HepG2 (cell line): ENCODE results near the gene SHTN1. TPM values are rescaled to one million over a fixed set of nuclear protein-coding genes. Genes with fewer than 3 reads are reported as not detected.
A peak's percentile ranks its signal among the peaks of the same experiment; 100 is the strongest.

Source experiments
- ATAC-seq: fragments of 200-7000 bp; cut with Tn5 transposase; 3 replicates; pipeline ENCODE4 v1.9.1; 2020; ENCODE audit warnings: mild to moderate bottlenecking, moderate library complexity
- BruUV-seq: library from RNA; stranded (reverse); fragments of 400-500 nt; replicated peaks from 2 replicates; lab custom pipeline; 2021; lab: Mats Ljungman, UMichigan
- CTCF ChIA-PET: fragments of 300-600 bp; formaldehyde crosslinking; extraction: SDS; loops from one replicate; lab custom pipeline; 2021; ENCODE audit warnings: low total read pairs, inconsistent platforms, low intra/inter-chr PET ratio; lab: Yijun Ruan, JAX
- POLR2A ChIA-PET: fragments of 350-600 bp; sonication (Branson Sonifier 250); formaldehyde crosslinking; loops from one replicate; lab custom pipeline; 2020; ENCODE audit warnings: antibody characterized with exemption, inconsistent platforms; lab: Yijun Ruan, JAX
- DNase-seq: peaks from one replicate; pipeline ENCODE4 v3.0.0-alpha.2; 2015; ENCODE audit warnings: low spot score
- FAIRE-seq: peaks from 3 replicates; lab custom pipeline; 2011; peaks lifted over from hg19 to GRCh38; lab: Jason Lieb, UNC
- H2AFZ ChIP-seq: one replicate; pipeline ENCODE4 v1.6.1; 2011; ENCODE audit warnings: low read length, inconsistent platforms
- H3K27ac ChIP-seq: fragments of 300-600 bp; 3 replicates; pipeline ENCODE4 v1.8.0; 2011; ENCODE audit warnings: mixed run types, mild to moderate bottlenecking, mixed read lengths, low read length, inconsistent platforms; ENCODE audit not compliant: insufficient read depth; ENCODE audit errors: extremely low read length
- H3K27me3 ChIP-seq, 2 experiments: fragments of 200-600 bp in 1 of 2; 2 replicates in 1 of 2; 3 replicates in 1 of 2; pipeline versions ENCODE4 v1.6.0 to v1.8.0; 2011; ENCODE audit warnings: low read length in 2 of 2, mild to moderate bottlenecking in 2 of 2, moderate library complexity in 2 of 2, inconsistent platforms in 1 of 2; ENCODE audit not compliant: insufficient read depth in 2 of 2, control insufficient read depth in 1 of 2
- H3K36me3 ChIP-seq, 2 experiments: fragments of 200-600 bp in 1 of 2; replicated peaks in 1 of 2; 2 replicates in 1 of 2; 3 replicates in 1 of 2; pipeline versions ENCODE4 v1.5.1 to v1.8.0; 2011; ENCODE audit warnings: low read length in 2 of 2, inconsistent platforms in 1 of 2; ENCODE audit not compliant: insufficient read depth in 2 of 2, control insufficient read depth in 1 of 2
- H3K4me1 ChIP-seq: 2 replicates; pipeline ENCODE4 v1.5.1; 2012; ENCODE audit warnings: low read length, inconsistent platforms; ENCODE audit not compliant: insufficient read depth
- H3K4me2 ChIP-seq: 2 replicates; pipeline ENCODE4 v1.6.0; 2011; ENCODE audit warnings: low read depth, low read length, inconsistent platforms
- H3K4me3 ChIP-seq, 3 experiments: fragments of 200-600 bp in 1 of 3; sonication (generic), shearing (Covaris generic) in 1 of 3; replicated peaks in 1 of 3; 2 replicates each; pipeline ENCODE4 v1.5.1; 2011 to 2016; ENCODE audit warnings: low read length in 3 of 3, inconsistent platforms in 2 of 3, low read depth in 2 of 3, mild to moderate bottlenecking in 2 of 3, control low read depth in 1 of 3, mixed read lengths in 1 of 3; ENCODE audit not compliant: insufficient read depth in 1 of 3
- H3K79me2 ChIP-seq: one replicate; pipeline ENCODE4 v1.6.1; 2011; ENCODE audit warnings: low read length, inconsistent platforms; ENCODE audit not compliant: insufficient read depth
- H3K9ac ChIP-seq: 2 replicates; pipeline ENCODE4 v1.6.0; 2011; ENCODE audit warnings: mild to moderate bottlenecking, low read depth, low read length, inconsistent platforms; ENCODE audit not compliant: insufficient read depth
- H3K9me3 ChIP-seq: 2 replicates; pipeline ENCODE4 v1.5.1; 2012; ENCODE audit warnings: mild to moderate bottlenecking, low read length
- H4K20me1 ChIP-seq: 2 replicates; pipeline ENCODE4 v1.6.0; 2011; ENCODE audit warnings: inconsistent platforms, mild to moderate bottlenecking, low read length, moderate library complexity; ENCODE audit not compliant: insufficient read depth
- CCDC6 ChIP-seq: sonication (generic); formaldehyde crosslinking; IDR thresholded peaks from 2 replicates; pipeline ENCODE4 v1.8.1; 2022; ENCODE audit warnings: mild to moderate bottlenecking, missing genetic modification reagents, moderate library complexity
- CREBL2 ChIP-seq: sonication (generic); formaldehyde crosslinking; IDR thresholded peaks from 2 replicates; pipeline ENCODE4 v1.8.1; 2023; ENCODE audit warnings: missing genetic modification reagents, mild to moderate bottlenecking, borderline replicate concordance
- FOXJ3 ChIP-seq: sonication (generic); formaldehyde crosslinking; IDR thresholded peaks from 2 replicates; pipeline ENCODE4 v1.4.0; 2020; ENCODE audit warnings: missing genetic modification reagents, mild to moderate bottlenecking, borderline replicate concordance
- GATAD1 ChIP-seq: IDR thresholded peaks from 2 replicates; pipeline ENCODE4 v1.6.1; 2016; ENCODE audit warnings: missing genetic modification reagents, missing compliant biosample characterization
- GLI4 ChIP-seq: sonication (generic); formaldehyde crosslinking; IDR thresholded peaks from 2 replicates; pipeline ENCODE4 v1.5.1; 2020; ENCODE audit warnings: missing genetic modification reagents, mild to moderate bottlenecking, moderate library complexity, borderline replicate concordance
- KDM3A ChIP-seq: IDR thresholded peaks from 2 replicates; pipeline ENCODE4 v1.6.1; 2018; ENCODE audit warnings: low read depth, missing compliant biosample characterization
- MAFK ChIP-seq, 2 experiments: IDR thresholded peaks in 1 of 2; conservative IDR thresholded peaks in 1 of 2; 2 replicates each; pipeline ENCODE4 v1.6.1; 2011; ENCODE audit warnings: improper control_type of control experiment in 2 of 2, low read length in 2 of 2
- MXD4 ChIP-seq: IDR thresholded peaks from 2 replicates; pipeline ENCODE4 v1.6.1; 2016; ENCODE audit warnings: mild to moderate bottlenecking, missing biosample characterization, missing genetic modification reagents
- PITX1 ChIP-seq: sonication (generic); formaldehyde crosslinking; IDR thresholded peaks from 2 replicates; pipeline ENCODE4 v1.5.1; 2020; ENCODE audit warnings: mild to moderate bottlenecking, missing genetic modification reagents
- REL ChIP-seq: sonication (generic); formaldehyde crosslinking; conservative IDR thresholded peaks from 2 replicates; pipeline ENCODE4 v1.8.0; 2022; ENCODE audit warnings: mild to moderate bottlenecking, missing genetic modification reagents, moderate library complexity
- SIX1 ChIP-seq: sonication (generic); formaldehyde crosslinking; IDR thresholded peaks from 2 replicates; pipeline ENCODE4 v1.4.0; 2020; ENCODE audit warnings: missing genetic modification reagents, borderline replicate concordance
- STAT5B ChIP-seq: sonication (generic); formaldehyde crosslinking; IDR thresholded peaks from 2 replicates; pipeline ENCODE4 v1.4.0; 2020; ENCODE audit warnings: missing genetic modification reagents
- ZFP82 ChIP-seq: sonication (generic); formaldehyde crosslinking; IDR thresholded peaks from 2 replicates; pipeline ENCODE4 v1.5.1; 2020; ENCODE audit warnings: mild to moderate bottlenecking, missing genetic modification reagents, borderline replicate concordance
- ZFY ChIP-seq: sonication (generic); formaldehyde crosslinking; IDR thresholded peaks from 2 replicates; pipeline ENCODE4 v1.4.0; 2020; ENCODE audit warnings: missing genetic modification reagents
- ZFYVE20 ChIP-seq: sonication (generic); formaldehyde crosslinking; IDR thresholded peaks from 2 replicates; pipeline ENCODE4 v1.8.0; 2023; ENCODE audit warnings: low read depth, mild to moderate bottlenecking, moderate library complexity, missing genetic modification reagents, borderline replicate concordance
- ZNF274 ChIP-seq: sonication (generic); formaldehyde crosslinking; IDR thresholded peaks from 2 replicates; pipeline ENCODE4 v1.5.1; 2020; ENCODE audit warnings: mild to moderate bottlenecking, missing genetic modification reagents
- ZNF660 ChIP-seq: sonication (generic); formaldehyde crosslinking; IDR thresholded peaks from 2 replicates; pipeline ENCODE4 v1.5.1; 2020; ENCODE audit warnings: mild to moderate bottlenecking, low read depth, missing genetic modification reagents, borderline replicate concordance
- ZNF766 ChIP-seq: sonication (generic); formaldehyde crosslinking; IDR thresholded peaks from 2 replicates; pipeline ENCODE4 v1.5.0; 2020; ENCODE audit warnings: missing genetic modification reagents, borderline replicate concordance
- ZSCAN5A ChIP-seq: sonication (generic); formaldehyde crosslinking; IDR thresholded peaks from 2 replicates; pipeline ENCODE4 v1.8.0; 2022; ENCODE audit warnings: mild to moderate bottlenecking, missing genetic modification reagents, borderline replicate concordance
- WGBS: methylation state at CpG from one replicate; pipeline ENCODE4 v1.1.6; 2017; ENCODE audit warnings: low lambda C conversion rate; 5-methylcytosine and 5-hydroxymethylcytosine counted together
- in situ Hi-C: cut with HindIII; loops from 2 replicates; pipeline ENCODE4 v1.10.0; 2017; ENCODE audit warnings: low pct_unique_long_range_greater_than_20kb; ENCODE audit not compliant: extremely low pct_ligation_motif_present
- intact Hi-C: fragments of 100-400 bp; cut with micrococcal nuclease; formaldehyde crosslinking; loops from one replicate; pipeline ENCODE4 v1.10.0; 2022; ENCODE audit not compliant: unreplicated experiment
- polyA plus RNA-seq, 8 experiments: library from polyadenylated mRNA; depleted of rRNA in 3 of 8; stranded (reverse) in 7 of 8; unstranded in 1 of 8; fragments of >200 nt; fragmentation: Illumina TruSeq in 4 of 8; extraction: Trizol in 4 of 8; gene quantifications; 2 replicates each; pipeline versions ENCODE4 v1.2.1 to v1.2.3, GENCODE V29; 2011 to 2016; ENCODE audit warnings: low read depth in 4 of 8, missing spikeins in 1 of 8, mixed read lengths in 1 of 8; ENCODE audit not compliant: insufficient read depth in 1 of 8
- total RNA-seq, 5 experiments: library from RNA; depleted of rRNA; stranded (reverse); fragments of >200 nt; fragmentation: Illumina TruSeq; extraction: Trizol; gene quantifications; 2 replicates each; pipeline ENCODE4 v1.2.3, GENCODE V29; 2016; ENCODE audit warnings: low read depth in 1 of 5
- TF ChIP-seq, protein P1 (sequence below): sonication (generic); formaldehyde crosslinking; IDR thresholded peaks from 2 replicates; pipeline ENCODE4 v1.9.0; 2021; ENCODE audit warnings: missing genetic modification reagents, borderline replicate concordance

The SHTN1 gene
- total and polyA plus RNA-seq, 2 of the 13 experiments (the other 11 are each of a cell fraction or from before 2014, with no cell fraction given): 11.3 to 15.6 TPM

GRCh38 chr10:117004227-117005025 is 561 bp downstream of the SHTN1 start:
- Histone ChIP-seq H3K27me3 (no peaks in the 10 kb centered on the region), H3K79me2 (peaks cover 44% of the 10 kb centered on the region), H3K9ac (peak overlapping the region; percentile 81), H3K27ac (peak overlapping the region; percentile 83), H3K4me3 (peak overlapping the region; percentile 78 to 86 (median 82)), H3K4me2 (peak overlapping the region; percentile 94), H3K36me3 (no peaks in the 10 kb centered on the region), H4K20me1 (peaks cover 5% of the 10 kb centered on the region), H3K9me3 (no peaks in the 10 kb centered on the region), H2AFZ (no peak overlapping the region), H3K4me1 (peaks cover 52% of the 10 kb centered on the region)
- ATAC-seq (peak; percentile 78), DNase-seq (peak; percentile 19), FAIRE-seq (no peak)
- BruUV-seq: TSS peak; percentile 59
- intact Hi-C loops: loop anchor here (5.0 kb wide), 2 partner anchors 57 to 163 kb away; no protein-coding TSS in a partner anchor
- in situ Hi-C loops: loop anchor here (10.0 kb wide), 1 partner anchor 160 kb away; no protein-coding TSS in a partner anchor
- ChIA-PET POLR2A (interaction anchor here (0.8 to 1.4 kb wide), 5 partner anchors 14 to 104 kb away, joined by 3 to 5 read pairs (median 3); no protein-coding TSS in a partner anchor), CTCF (no interaction called here)
- 20% methylated on average over 7 of the region's 47 CpGs for WGBS
- no peak for TF ChIP-seq CCDC6 (CRISPR knock-in tag)
- peak; percentile 77 for TF ChIP-seq ZFY
- TF ChIP-seq STAT5B (CRISPR knock-in tag): no peak
- no peak for TF ChIP-seq FOXJ3 (CRISPR knock-in tag)
- TF ChIP-seq ZNF766 (CRISPR knock-in tag): no peak
- TF ChIP-seq MAFK (conservative IDR thresholded peaks at IDR 0.05 in 1 of 2, IDR thresholded peaks at IDR 0.05 in 1 of 2; ENCODE audit: low read length in 2 of 2): no peak
- no peak for TF ChIP-seq ZNF660 (CRISPR knock-in tag)
- TF ChIP-seq, protein P1, sequence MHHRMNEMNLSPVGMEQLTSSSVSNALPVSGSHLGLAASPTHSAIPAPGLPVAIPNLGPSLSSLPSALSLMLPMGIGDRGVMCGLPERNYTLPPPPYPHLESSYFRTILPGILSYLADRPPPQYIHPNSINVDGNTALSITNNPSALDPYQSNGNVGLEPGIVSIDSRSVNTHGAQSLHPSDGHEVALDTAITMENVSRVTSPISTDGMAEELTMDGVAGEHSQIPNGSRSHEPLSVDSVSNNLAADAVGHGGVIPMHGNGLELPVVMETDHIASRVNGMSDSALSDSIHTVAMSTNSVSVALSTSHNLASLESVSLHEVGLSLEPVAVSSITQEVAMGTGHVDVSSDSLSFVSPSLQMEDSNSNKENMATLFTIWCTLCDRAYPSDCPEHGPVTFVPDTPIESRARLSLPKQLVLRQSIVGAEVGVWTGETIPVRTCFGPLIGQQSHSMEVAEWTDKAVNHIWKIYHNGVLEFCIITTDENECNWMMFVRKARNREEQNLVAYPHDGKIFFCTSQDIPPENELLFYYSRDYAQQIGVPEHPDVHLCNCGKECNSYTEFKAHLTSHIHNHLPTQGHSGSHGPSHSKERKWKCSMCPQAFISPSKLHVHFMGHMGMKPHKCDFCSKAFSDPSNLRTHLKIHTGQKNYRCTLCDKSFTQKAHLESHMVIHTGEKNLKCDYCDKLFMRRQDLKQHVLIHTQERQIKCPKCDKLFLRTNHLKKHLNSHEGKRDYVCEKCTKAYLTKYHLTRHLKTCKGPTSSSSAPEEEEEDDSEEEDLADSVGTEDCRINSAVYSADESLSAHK (CRISPR knock-in tag): no peak
- no peak for TF ChIP-seq ZSCAN5A
- no peak for TF ChIP-seq SIX1 (CRISPR knock-in tag)
- 0 out of 2 replicates have a peak, but pooled peaks have one; percentile 14 for TF ChIP-seq GLI4
- no peak for TF ChIP-seq REL
- TF ChIP-seq ZFYVE20: no peak
- TF ChIP-seq CREBL2 (CRISPR knock-in tag): no peak
- no peak for TF ChIP-seq MXD4 (CRISPR knock-in tag)
- TF ChIP-seq GATAD1 (CRISPR knock-in tag): 0 out of 2 replicates have a peak, but pooled peaks have one; percentile 19
- no peak for TF ChIP-seq PITX1 (CRISPR knock-in tag)
- peak; percentile 35; the same call in 1 of the 2 replicates for TF ChIP-seq KDM3A
- TF ChIP-seq ZFP82 (CRISPR knock-in tag): no peak
- no peak for TF ChIP-seq ZNF274 (CRISPR knock-in tag)
